Measurements from ENCODE around the gene PHACTR2.

- TF ChIP-seq TEAD4 (IDR thresholded peaks at IDR 0.05), result no peak
- TF ChIP-seq REST (IDR thresholded peaks at IDR 0.05; ENCODE audit: low read depth), result no peak
- no peak for TF ChIP-seq TAF1 (IDR thresholded peaks at IDR 0.05; ENCODE audit: low read depth)
- no peak for TF ChIP-seq TCF12 (IDR thresholded peaks at IDR 0.05; ENCODE audit: low read depth)
- no peak for TF ChIP-seq NFIC (IDR thresholded peaks at IDR 0.05)
- TF ChIP-seq EP300 (IDR thresholded peaks at IDR 0.05; ENCODE audit: borderline replicate concordance), result no peak
- TF ChIP-seq RAD21 (IDR thresholded peaks at IDR 0.05; ENCODE audit: low read depth), result no peak
- no peak for TF ChIP-seq EGR1 (IDR thresholded peaks at IDR 0.05)
- TF ChIP-seq USF1 (IDR thresholded peaks at IDR 0.05), result no peak
- TF ChIP-seq YY1 (IDR thresholded peaks at IDR 0.05; ENCODE audit: low read depth), result no peak
Observed at GRCh38 chr6:143778926-143779325, 101.2 kb downstream of the PHACTR2 start.

Measured in Ishikawa (cell line).